H1 (cell line): ENCODE results near the gene CACFD1. TPM values are rescaled to one million over a fixed set of nuclear protein-coding genes. Genes with fewer than 3 reads are reported as not detected.

Experiments
- CTCF ChIA-PET: fragments of 300-600 bp; sonication (Branson Sonifier 250); formaldehyde crosslinking; loops from one replicate; lab custom pipeline; 2021; ENCODE audit not compliant: partially characterized antibody; lab: Charles Lee
- POLR2A ChIA-PET: fragments of 300-600 bp; sonication (Branson Sonifier 250); formaldehyde crosslinking; loops from one replicate; lab custom pipeline; 2021; ENCODE audit warnings: inconsistent platforms; ENCODE audit not compliant: partially characterized antibody; lab: Charles Lee
- DNase-seq, 2 experiments: peaks; one replicate each; pipeline versions ENCODE4 v3.0.0 to v3.0.0-alpha.2; 2010 to 2022; ENCODE audit warnings: low spot score in 2 of 2, low read depth in 1 of 2, mixed read lengths in 1 of 2
- FAIRE-seq: peaks from 2 replicates; lab custom pipeline; 2011; peaks lifted over from hg19 to GRCh38; lab: Jason Lieb, UNC
- H2AFZ ChIP-seq: 2 replicates; pipeline ENCODE4 v1.8.1; 2012; ENCODE audit warnings: low read length, inconsistent platforms
- H2AK5ac ChIP-seq: 2 replicates; pipeline ENCODE4 v1.6.1; 2013; ENCODE audit warnings: low read depth, low read length
- H2BK120ac ChIP-seq: replicated peaks from 2 replicates; pipeline ENCODE3; 2013; ENCODE audit warnings: low read depth, low read length, inconsistent platforms
- H2BK12ac ChIP-seq: 2 replicates; pipeline ENCODE4 v1.6.1; 2013; ENCODE audit warnings: low read depth, low read length
- H2BK15ac ChIP-seq: 2 replicates; pipeline ENCODE4 v1.6.1; 2013; ENCODE audit warnings: low read length
- H2BK20ac ChIP-seq: 2 replicates; pipeline ENCODE4 v1.6.1; 2013; ENCODE audit warnings: low read length
- H2BK5ac ChIP-seq: 2 replicates; pipeline ENCODE4 v1.6.1; 2013; ENCODE audit warnings: low read depth, low read length
- H3K14ac ChIP-seq: 2 replicates; pipeline ENCODE4 v1.6.1; 2013; ENCODE audit warnings: inconsistent platforms; ENCODE audit not compliant: insufficient read length
- H3K18ac ChIP-seq: 2 replicates; pipeline ENCODE4 v1.6.1; 2013; ENCODE audit warnings: low read length; ENCODE audit errors: extremely low read depth
- H3K23ac ChIP-seq: 2 replicates; pipeline ENCODE4 v1.6.1; 2013; ENCODE audit warnings: inconsistent platforms; ENCODE audit not compliant: insufficient read length
- H3K23me2 ChIP-seq: 2 replicates; pipeline ENCODE4 v1.6.1; 2013; ENCODE audit warnings: low read depth, low read length
- H3K27ac ChIP-seq: 2 replicates; pipeline ENCODE4 v1.6.1; 2011; ENCODE audit warnings: low read depth, low read length, inconsistent platforms
- H3K27me3 ChIP-seq, 4 experiments: replicated peaks in 1 of 4; 1 replicate in 1 of 4; 2 replicates in 3 of 4; pipeline versions ENCODE4 v1.6.1 to v1.8.1; 2011 to 2013; ENCODE audit warnings: low read length in 3 of 4, mild to moderate bottlenecking in 3 of 4, inconsistent platforms in 2 of 4, mixed read lengths in 2 of 4, moderate library complexity in 1 of 4; ENCODE audit not compliant: control insufficient read depth in 3 of 4, insufficient read depth in 3 of 4; ENCODE audit errors: extremely low read depth in 1 of 4
- H3K36me3 ChIP-seq, 4 experiments: 2 replicates each; pipeline versions ENCODE4 v1.6.1 to v1.8.1; 2011 to 2013; ENCODE audit warnings: mild to moderate bottlenecking in 4 of 4, low read length in 3 of 4, moderate library complexity in 2 of 4, control low read depth in 1 of 4, inconsistent platforms in 1 of 4; ENCODE audit not compliant: insufficient read depth in 4 of 4, control insufficient read depth in 2 of 4
- H3K4ac ChIP-seq: replicated peaks from 2 replicates; pipeline ENCODE3; 2013; ENCODE audit warnings: low read length, low read depth, mixed read lengths, inconsistent platforms; ENCODE audit not compliant: insufficient read length
- H3K4me1 ChIP-seq, 4 experiments: replicated peaks in 1 of 4; 1 replicate in 1 of 4; 2 replicates in 3 of 4; pipeline versions ENCODE4 v1.6.1 to v1.8.1; 2011 to 2013; ENCODE audit warnings: low read length in 3 of 4, inconsistent platforms in 2 of 4, mixed read lengths in 1 of 4; ENCODE audit not compliant: insufficient read depth in 4 of 4, control insufficient read depth in 3 of 4
- H3K4me2 ChIP-seq, 2 experiments: 2 replicates each; pipeline versions ENCODE4 v1.6.1 to v1.8.1; 2011 to 2013; ENCODE audit warnings: low read depth in 2 of 2, low read length in 2 of 2, control low read depth in 1 of 2, inconsistent platforms in 1 of 2, mild to moderate bottlenecking in 1 of 2; ENCODE audit not compliant: insufficient read depth in 1 of 2
- H3K4me3 ChIP-seq, 4 experiments: fragments of 200-600, 300-600 bp in 1 of 4; sonication (generic), shearing (Covaris generic), sonication (Bioruptor Twin) in 1 of 4; 2 replicates each; pipeline versions ENCODE4 v1.5.1 to v1.8.1; 2011 to 2016; ENCODE audit warnings: low read length in 4 of 4, low read depth in 3 of 4, control low read depth in 2 of 4, inconsistent platforms in 2 of 4, mild to moderate bottlenecking in 2 of 4, mixed read lengths in 1 of 4, moderate library complexity in 1 of 4; ENCODE audit not compliant: insufficient read depth in 2 of 4; ENCODE audit errors: extremely low read depth in 1 of 4
- H3K56ac ChIP-seq: replicated peaks from 2 replicates; pipeline ENCODE3; 2013; ENCODE audit warnings: low read depth, mild to moderate bottlenecking, mixed read lengths, low read length, inconsistent platforms; ENCODE audit not compliant: insufficient read length
- H3K79me1 ChIP-seq: 2 replicates; pipeline ENCODE4 v1.6.1; 2013; ENCODE audit warnings: low read depth, low read length, control low read depth
- H3K79me2 ChIP-seq, 2 experiments: 2 replicates each; pipeline versions ENCODE4 v1.6.1 to v1.8.1; 2012 to 2013; ENCODE audit warnings: low read length in 2 of 2, mild to moderate bottlenecking in 2 of 2, inconsistent platforms in 1 of 2; ENCODE audit not compliant: insufficient read depth in 2 of 2, control insufficient read depth in 1 of 2
- H3K9ac ChIP-seq, 4 experiments: replicated peaks in 1 of 4; 1 replicate in 1 of 4; 2 replicates in 3 of 4; pipeline versions ENCODE4 v1.6.1 to v1.8.1; 2011 to 2013; ENCODE audit warnings: low read depth in 3 of 4, low read length in 3 of 4, control low read depth in 2 of 4, mild to moderate bottlenecking in 2 of 4, moderate library complexity in 2 of 4, inconsistent platforms in 1 of 4; ENCODE audit errors: extremely low read depth in 1 of 4
- H3K9me3 ChIP-seq, 2 experiments: 2 replicates each; pipeline versions ENCODE4 v1.6.1 to v1.8.1; 2012 to 2013; ENCODE audit warnings: mild to moderate bottlenecking in 2 of 2, moderate library complexity in 2 of 2, control low read depth in 1 of 2, inconsistent platforms in 1 of 2, low read depth in 1 of 2, low read length in 1 of 2, mixed read lengths in 1 of 2; ENCODE audit not compliant: insufficient read depth in 2 of 2
- H4K20me1 ChIP-seq, 2 experiments: replicated peaks in 1 of 2; 2 replicates each; pipeline versions ENCODE3 to v1.8.1; 2011 to 2013; ENCODE audit warnings: inconsistent platforms in 2 of 2, low read length in 2 of 2, mild to moderate bottlenecking in 1 of 2; ENCODE audit not compliant: insufficient read depth in 2 of 2, control insufficient read depth in 1 of 2
- H4K5ac ChIP-seq: 2 replicates; pipeline ENCODE4 v1.6.1; 2013; ENCODE audit warnings: low read length, low read depth, mixed read lengths, inconsistent platforms; ENCODE audit not compliant: insufficient read length
- H4K8ac ChIP-seq: 2 replicates; pipeline ENCODE4 v1.8.0; 2013; ENCODE audit warnings: mild to moderate bottlenecking, moderate library complexity, low read length, inconsistent platforms; ENCODE audit not compliant: insufficient read depth; ENCODE audit errors: extremely low read depth
- H4K91ac ChIP-seq: replicated peaks from 2 replicates; pipeline ENCODE3; 2013; ENCODE audit warnings: low read length, mixed read lengths, inconsistent platforms; ENCODE audit not compliant: insufficient read length
- EP300 ChIP-seq, 2 experiments: IDR thresholded peaks; 1 replicate in 1 of 2; 2 replicates in 1 of 2; pipeline ENCODE4 v1.6.1; 2011 to 2012; ENCODE audit warnings: low read depth in 2 of 2, low read length in 2 of 2, mild to moderate bottlenecking in 2 of 2, borderline replicate concordance in 1 of 2, inconsistent platforms in 1 of 2, moderate library complexity in 1 of 2
- EZH2 ChIP-seq: fragments of 200-600 bp; sonication (generic); IDR thresholded peaks from 2 replicates; pipeline ENCODE4 v1.7.1; 2012; ENCODE audit warnings: low read depth, mild to moderate bottlenecking, moderate library complexity, low read length, inconsistent platforms; ENCODE audit not compliant: severe bottlenecking
- KDM5A ChIP-seq: fragments of 200-600 bp; IDR thresholded peaks from 2 replicates; pipeline ENCODE4 v1.7.1; 2012; ENCODE audit warnings: mild to moderate bottlenecking, low read length, inconsistent platforms, mixed read lengths
- PHF8 ChIP-seq: fragments of 200-600 bp; sonication (generic); conservative IDR thresholded peaks from 2 replicates; pipeline ENCODE4 v1.7.1; 2012; ENCODE audit warnings: low read depth, mild to moderate bottlenecking, inconsistent platforms, low read length, moderate library complexity
- SP4 ChIP-seq: IDR thresholded peaks from 2 replicates; pipeline ENCODE4 v1.6.1; 2012; ENCODE audit warnings: low read length, inconsistent platforms
- SRF ChIP-seq: IDR thresholded peaks from 2 replicates; pipeline ENCODE4 v1.6.1; 2011; ENCODE audit warnings: mild to moderate bottlenecking, low read depth, low read length, moderate library complexity
- WGBS, 2 experiments: shearing (Covaris generic) in 1 of 2; methylation state at CpG; one replicate each; pipeline versions ENCODE4 v1.1.6 to v1.1.7; 2013 to 2015; ENCODE audit warnings: low lambda C conversion rate in 2 of 2, mixed read lengths in 2 of 2, inconsistent platforms in 1 of 2, low coverage in 1 of 2, missing lambda C conversion rate in 1 of 2; ENCODE audit not compliant: insufficient replicate concordance in 2 of 2, insufficient coverage in 1 of 2, insufficient read length in 1 of 2; ENCODE audit errors: extremely low coverage in 1 of 2, missing lambda C conversion rate in 1 of 2; 5-methylcytosine and 5-hydroxymethylcytosine counted together
- polyA plus RNA-seq, 7 experiments: library from polyadenylated mRNA; depleted of rRNA in 3 of 7; stranded (reverse) in 5 of 7; unstranded in 2 of 7; fragments of >200 nt in 5 of 7; fragments of 200-250 nt in 2 of 7; gene quantifications; 1 replicate in 5 of 7; 2 replicates in 1 of 7; 4 replicates in 1 of 7; pipeline versions ENCODE4 v1.2.1 to v1.2.3, GENCODE V29; 2011 to 2013; ENCODE audit warnings: missing spikeins in 2 of 7, mixed read lengths in 2 of 7
- total RNA-seq: library from RNA; stranded (reverse); fragmentation: NEBNext Ultra II Directional; extraction: Animal tissue kit (Norgen Biotek cat#: 25700); gene quantifications from 2 replicates; pipeline ENCODE4 v1.2.1, GENCODE V29; 2021
- TF ChIP-seq, protein P1 (sequence below): IDR thresholded peaks from 2 replicates; pipeline ENCODE4 v1.6.1; 2011; ENCODE audit warnings: low read depth, mild to moderate bottlenecking, low read length; ENCODE audit not compliant: insufficient read depth
- TF ChIP-seq, protein P2 (sequence below), 3 experiments: IDR thresholded peaks; 1 replicate in 2 of 3; 2 replicates in 1 of 3; pipeline versions ENCODE4 v1.5.1 to v1.6.1; 2011; ENCODE audit warnings: low read length in 3 of 3, mild to moderate bottlenecking in 3 of 3, inconsistent platforms in 2 of 3, low read depth in 1 of 3, moderate library complexity in 1 of 3; ENCODE audit not compliant: insufficient read depth in 1 of 3; ENCODE audit errors: control extremely low read depth in 1 of 3

Gene CACFD1
- total and polyA plus RNA-seq, 2 of the 8 experiments (the other 6 are each of a cell fraction or from before 2014, with no cell fraction given), result 13.4 to 15.5 TPM

DNA sequence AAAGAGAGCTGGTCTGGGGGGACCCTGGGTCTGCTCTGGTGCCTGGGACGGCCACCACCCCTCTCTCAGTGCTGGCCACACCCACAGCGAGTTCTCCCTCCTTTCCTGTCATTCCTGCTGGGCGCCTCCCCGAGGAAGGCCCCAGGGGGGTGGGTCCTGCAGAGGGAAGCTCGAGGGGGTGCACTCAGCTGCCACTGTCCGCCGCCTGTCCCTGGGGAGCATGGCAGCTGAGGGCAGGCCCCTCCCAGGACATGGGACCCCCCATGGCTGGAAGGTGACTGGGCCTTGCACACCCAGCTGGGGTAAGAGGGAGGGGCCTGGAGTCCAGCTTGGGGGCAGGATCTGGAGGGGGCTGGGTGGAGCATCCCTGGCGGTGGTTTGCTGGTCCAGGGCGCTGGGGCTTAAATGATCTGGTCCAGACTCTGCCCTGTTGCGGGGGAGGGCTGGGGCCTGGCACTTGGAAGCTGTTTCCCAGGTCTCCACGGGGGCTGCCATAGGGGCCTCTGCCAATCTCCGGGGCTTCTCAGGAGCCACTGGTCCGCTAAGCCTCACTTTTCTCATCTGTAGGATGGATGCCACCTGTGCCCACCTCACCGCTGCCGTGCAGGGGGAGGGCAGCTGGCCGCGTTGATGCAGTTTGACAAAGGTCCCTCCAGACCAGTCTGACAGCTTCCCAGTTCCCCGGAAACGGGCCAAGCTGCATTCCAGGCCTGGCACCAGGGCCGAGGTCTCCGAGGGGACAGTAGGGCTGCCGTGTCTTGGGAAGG lies 25.1 kb downstream of the CACFD1 start:
- H3K4me2 ChIP-seq, result no peak overlapping the region
- no peak overlapping the region for H2BK15ac ChIP-seq
- peaks cover 2% of the 10 kb centered on the region in 2 experiments for H4K20me1 ChIP-seq
- no peak overlapping the region for H4K5ac ChIP-seq
- no peak overlapping the region for H3K14ac ChIP-seq
- H4K91ac ChIP-seq, result no peak overlapping the region
- H3K36me3 ChIP-seq, result no peaks in the 10 kb centered on the region
- H2BK12ac ChIP-seq, result no peak overlapping the region
- H3K9me3 ChIP-seq, result no peaks in the 10 kb centered on the region
- no peak overlapping the region for H3K23ac ChIP-seq
- 82% methylated on average over 18 of the region's 22 CpGs; no CpG with 5 or more reads in 1 of the 2 experiments for WGBS, 2 experiments
- CTCF ChIA-PET, result interaction anchor here (0.8 to 3.6 kb wide), 26 partner anchors 9 to 341 kb away, joined by 3 to 29 read pairs (median 4); partner anchors contain the start of genes REXO4, STKLD1, SURF1 and SURF2
- H2AFZ ChIP-seq, result no peak overlapping the region
- no peaks in the 10 kb centered on the region for H3K23me2 ChIP-seq
- no peak overlapping the region for H2BK120ac ChIP-seq
- H3K27me3 ChIP-seq, result peaks cover 0 to 1% (median 0%) of the 10 kb centered on the region in 4 experiments; a peak in 1 of 7 replicates
- H3K4me1 ChIP-seq, result peaks cover 0 to 1% (median 0%) of the 10 kb centered on the region in 4 experiments; a peak in 2 of 7 replicates
- H3K18ac ChIP-seq, result no peak overlapping the region
- no peak overlapping the region for H3K4ac ChIP-seq
- no peak for FAIRE-seq
- no peaks in the 10 kb centered on the region for H3K79me2 ChIP-seq
- H3K9ac ChIP-seq, result no peak overlapping the region
- H3K4me3 ChIP-seq, result no peak overlapping the region
- POLR2A ChIA-PET, result interaction anchor here (0.8 to 3.5 kb wide), 7 partner anchors 15 to 136 kb away, joined by 3 to 12 read pairs (median 4); partner anchors contain the start of genes CACFD1, MED22 and RPL7A
- no peak overlapping the region for H2AK5ac ChIP-seq
- no peak overlapping the region for H2BK5ac ChIP-seq
- no peak overlapping the region for H2BK20ac ChIP-seq
- DNase-seq, result no peak
- no peak overlapping the region for H4K8ac ChIP-seq
- no peak overlapping the region for H3K56ac ChIP-seq
- H3K27ac ChIP-seq, result no peak overlapping the region
- no peaks in the 10 kb centered on the region for H3K79me1 ChIP-seq
- no peak for TF ChIP-seq KDM5A
- no peak for TF ChIP-seq EZH2
- TF ChIP-seq EP300 (IDR thresholded peaks at IDR 0.05; ENCODE audit: borderline replicate concordance in 1 of 2, low read depth in 2 of 2, low read length in 2 of 2), result no peak
- no peak for TF ChIP-seq SP4
- TF ChIP-seq SRF, result no peak
- TF ChIP-seq, protein P1, sequence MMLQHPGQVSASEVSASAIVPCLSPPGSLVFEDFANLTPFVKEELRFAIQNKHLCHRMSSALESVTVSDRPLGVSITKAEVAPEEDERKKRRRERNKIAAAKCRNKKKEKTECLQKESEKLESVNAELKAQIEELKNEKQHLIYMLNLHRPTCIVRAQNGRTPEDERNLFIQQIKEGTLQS, result no peak
- no peak for TF ChIP-seq PHF8
- TF ChIP-seq, protein P2, sequence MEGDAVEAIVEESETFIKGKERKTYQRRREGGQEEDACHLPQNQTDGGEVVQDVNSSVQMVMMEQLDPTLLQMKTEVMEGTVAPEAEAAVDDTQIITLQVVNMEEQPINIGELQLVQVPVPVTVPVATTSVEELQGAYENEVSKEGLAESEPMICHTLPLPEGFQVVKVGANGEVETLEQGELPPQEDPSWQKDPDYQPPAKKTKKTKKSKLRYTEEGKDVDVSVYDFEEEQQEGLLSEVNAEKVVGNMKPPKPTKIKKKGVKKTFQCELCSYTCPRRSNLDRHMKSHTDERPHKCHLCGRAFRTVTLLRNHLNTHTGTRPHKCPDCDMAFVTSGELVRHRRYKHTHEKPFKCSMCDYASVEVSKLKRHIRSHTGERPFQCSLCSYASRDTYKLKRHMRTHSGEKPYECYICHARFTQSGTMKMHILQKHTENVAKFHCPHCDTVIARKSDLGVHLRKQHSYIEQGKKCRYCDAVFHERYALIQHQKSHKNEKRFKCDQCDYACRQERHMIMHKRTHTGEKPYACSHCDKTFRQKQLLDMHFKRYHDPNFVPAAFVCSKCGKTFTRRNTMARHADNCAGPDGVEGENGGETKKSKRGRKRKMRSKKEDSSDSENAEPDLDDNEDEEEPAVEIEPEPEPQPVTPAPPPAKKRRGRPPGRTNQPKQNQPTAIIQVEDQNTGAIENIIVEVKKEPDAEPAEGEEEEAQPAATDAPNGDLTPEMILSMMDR (IDR thresholded peaks at IDR 0.05; ENCODE audit: control extremely low read depth in 1 of 3, insufficient read depth in 1 of 3, low read depth in 1 of 3, low read length in 3 of 3), result no peak
